HG02981 (cell line): ENCODE measurements around the gene C13orf46.

ENCODE experiments used
- ATAC-seq: cut with Tn5 transposase; IDR thresholded peaks from one replicate; pipeline ENCODE4 v1.9.1; 2021; ENCODE audit warnings: mild to moderate bottlenecking, moderate library complexity; ENCODE audit not compliant: unreplicated experiment

The C13orf46 gene

GRCh38 chr13:114010401-114011101, 36.7 kb upstream of the C13orf46 start:
- no peak for ATAC-seq

- ATAC-seq: no peak
These were observed 35.9 kb upstream of the C13orf46 start for GRCh38 chr13:114009590-114010400.

- ATAC-seq: no peak
These were observed 35.2 kb upstream of the C13orf46 start for GRCh38 chr13:114008964-114009589.

GRCh38 chr13:114007566-114007965, 33.7 kb upstream of the C13orf46 start:
- no peak for ATAC-seq

GRCh38 chr13:114005206-114005724, 31.4 kb upstream of the C13orf46 start:
- no peak for ATAC-seq

- no peak for ATAC-seq
These were observed 30.7 kb upstream of the C13orf46 start for GRCh38 chr13:114004420-114005205.

- ATAC-seq: no peak
These were observed 29.0 kb upstream of the C13orf46 start for GRCh38 chr13:114002771-114003321.

- no peak for ATAC-seq
These were observed 28.2 kb upstream of the C13orf46 start for GRCh38 chr13:114002009-114002544.

GRCh38 chr13:114001331-114002008, 27.6 kb upstream of the C13orf46 start:
- no peak for ATAC-seq

GRCh38 chr13:114000151-114001040, 26.5 kb upstream of the C13orf46 start:
- no peak for ATAC-seq

- no peak for ATAC-seq
These were observed 25.7 kb upstream of the C13orf46 start for GRCh38 chr13:113999618-113999910.

- no peak for ATAC-seq
These were observed 25.1 kb upstream of the C13orf46 start for GRCh38 chr13:113998781-113999617.

GRCh38 chr13:113997845-113998751, 24.2 kb upstream of the C13orf46 start:
- ATAC-seq: no peak

GRCh38 chr13:113996912-113997745, 23.3 kb upstream of the C13orf46 start:
- no peak for ATAC-seq

GRCh38 chr13:113996081-113996911, 22.4 kb upstream of the C13orf46 start:
- no peak for ATAC-seq
